GM12872 (cell line): ENCODE measurements around the gene SLC9A3.

ENCODE experiments used
- TF ChIP-seq, protein P1 (sequence below): IDR thresholded peaks from 3 replicates; pipeline ENCODE4 v1.5.1; 2011; ENCODE audit warnings: low read depth, mild to moderate bottlenecking, low read length, moderate library complexity; ENCODE audit not compliant: insufficient read depth

SLC9A3 gene

DNA sequence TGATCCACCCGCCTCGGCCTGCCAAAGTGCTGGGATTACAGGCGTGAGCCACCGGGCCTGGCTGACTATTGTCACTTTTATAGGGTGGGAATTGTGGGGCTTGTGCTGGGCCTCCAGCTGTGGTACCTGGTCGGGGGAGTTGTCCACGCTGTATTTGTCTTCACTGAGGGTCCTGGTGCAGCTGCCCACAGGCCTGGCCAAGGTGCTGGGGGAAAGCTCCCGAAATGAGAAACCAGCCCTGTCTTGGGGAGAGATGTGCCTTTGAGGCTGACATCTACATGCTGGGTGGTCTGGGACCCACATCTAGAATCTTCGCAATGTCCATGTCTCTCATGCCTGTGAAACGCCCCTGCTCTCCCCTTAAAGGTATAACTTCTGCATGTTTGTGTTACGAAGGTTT is 78.7 kb downstream of the SLC9A3 start:
- TF ChIP-seq, protein P1, sequence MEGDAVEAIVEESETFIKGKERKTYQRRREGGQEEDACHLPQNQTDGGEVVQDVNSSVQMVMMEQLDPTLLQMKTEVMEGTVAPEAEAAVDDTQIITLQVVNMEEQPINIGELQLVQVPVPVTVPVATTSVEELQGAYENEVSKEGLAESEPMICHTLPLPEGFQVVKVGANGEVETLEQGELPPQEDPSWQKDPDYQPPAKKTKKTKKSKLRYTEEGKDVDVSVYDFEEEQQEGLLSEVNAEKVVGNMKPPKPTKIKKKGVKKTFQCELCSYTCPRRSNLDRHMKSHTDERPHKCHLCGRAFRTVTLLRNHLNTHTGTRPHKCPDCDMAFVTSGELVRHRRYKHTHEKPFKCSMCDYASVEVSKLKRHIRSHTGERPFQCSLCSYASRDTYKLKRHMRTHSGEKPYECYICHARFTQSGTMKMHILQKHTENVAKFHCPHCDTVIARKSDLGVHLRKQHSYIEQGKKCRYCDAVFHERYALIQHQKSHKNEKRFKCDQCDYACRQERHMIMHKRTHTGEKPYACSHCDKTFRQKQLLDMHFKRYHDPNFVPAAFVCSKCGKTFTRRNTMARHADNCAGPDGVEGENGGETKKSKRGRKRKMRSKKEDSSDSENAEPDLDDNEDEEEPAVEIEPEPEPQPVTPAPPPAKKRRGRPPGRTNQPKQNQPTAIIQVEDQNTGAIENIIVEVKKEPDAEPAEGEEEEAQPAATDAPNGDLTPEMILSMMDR, result no peak

DNA sequence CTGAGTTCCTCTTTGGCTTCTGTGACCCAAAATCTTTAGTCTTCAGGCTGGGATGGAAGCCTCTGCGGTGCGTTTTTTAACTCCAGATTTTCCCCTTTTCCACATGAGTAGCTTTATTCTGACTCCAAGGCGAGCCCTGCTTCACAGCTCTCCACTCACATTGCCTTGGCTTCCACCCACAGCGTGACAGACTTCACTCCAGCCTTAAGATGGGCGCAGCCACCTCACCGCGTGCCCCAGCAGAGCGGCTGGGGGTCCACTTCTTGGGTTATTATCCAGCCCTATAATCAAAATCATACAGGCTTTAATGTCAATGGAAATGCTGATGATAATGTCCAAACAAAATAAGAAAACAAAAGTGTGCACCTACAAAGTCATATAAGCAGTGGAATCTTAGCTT is 80.0 kb downstream of the SLC9A3 start:
- TF ChIP-seq, protein P1, result no peak

DNA sequence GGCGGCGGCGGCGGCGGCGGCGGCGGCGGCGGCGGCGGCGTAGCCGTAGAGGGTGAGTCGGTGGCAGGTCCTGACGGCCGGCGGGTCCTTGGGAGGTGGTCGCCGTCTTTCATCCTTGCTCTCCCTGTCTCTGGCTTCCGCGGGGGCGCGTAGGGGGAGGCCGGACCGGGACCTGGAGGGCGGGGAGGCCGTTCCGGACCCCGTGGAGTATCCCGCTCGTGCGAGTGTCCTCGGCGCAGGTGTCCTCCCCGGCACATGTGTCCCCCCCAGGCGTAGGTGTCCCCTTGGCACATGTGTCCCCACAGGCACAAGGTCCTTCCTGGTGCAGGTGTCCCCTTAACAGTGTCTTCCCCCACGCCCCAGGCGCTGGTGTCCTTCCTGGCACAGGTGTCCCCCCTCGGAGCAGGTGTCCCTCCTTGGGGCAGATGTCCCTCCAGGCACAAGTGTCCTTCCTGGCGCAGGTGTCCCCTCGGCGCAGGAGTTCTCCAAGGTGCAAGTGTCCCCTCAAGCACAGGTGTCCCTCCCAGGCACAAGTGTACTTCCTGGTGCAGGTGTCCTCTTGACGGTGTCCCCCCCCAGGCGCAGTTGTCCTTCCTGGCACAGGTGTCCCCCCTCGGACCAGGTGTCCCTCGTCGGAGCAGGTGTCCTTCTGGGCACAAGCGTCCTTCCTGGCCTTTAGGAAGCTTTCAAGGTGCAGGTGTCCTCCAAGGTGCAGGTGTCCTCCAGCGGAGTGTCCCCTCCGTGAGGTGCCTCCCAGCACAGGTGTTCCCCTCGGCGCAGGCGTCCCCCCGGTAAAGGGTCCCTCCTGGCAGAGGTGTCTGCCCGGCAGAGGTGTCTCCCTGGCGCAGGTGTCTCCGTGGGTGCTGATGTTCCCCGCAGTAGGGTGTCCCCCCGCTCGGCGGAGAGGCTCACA is 80.8 kb downstream of the SLC9A3 start:
- TF ChIP-seq, protein P1, result no peak

DNA sequence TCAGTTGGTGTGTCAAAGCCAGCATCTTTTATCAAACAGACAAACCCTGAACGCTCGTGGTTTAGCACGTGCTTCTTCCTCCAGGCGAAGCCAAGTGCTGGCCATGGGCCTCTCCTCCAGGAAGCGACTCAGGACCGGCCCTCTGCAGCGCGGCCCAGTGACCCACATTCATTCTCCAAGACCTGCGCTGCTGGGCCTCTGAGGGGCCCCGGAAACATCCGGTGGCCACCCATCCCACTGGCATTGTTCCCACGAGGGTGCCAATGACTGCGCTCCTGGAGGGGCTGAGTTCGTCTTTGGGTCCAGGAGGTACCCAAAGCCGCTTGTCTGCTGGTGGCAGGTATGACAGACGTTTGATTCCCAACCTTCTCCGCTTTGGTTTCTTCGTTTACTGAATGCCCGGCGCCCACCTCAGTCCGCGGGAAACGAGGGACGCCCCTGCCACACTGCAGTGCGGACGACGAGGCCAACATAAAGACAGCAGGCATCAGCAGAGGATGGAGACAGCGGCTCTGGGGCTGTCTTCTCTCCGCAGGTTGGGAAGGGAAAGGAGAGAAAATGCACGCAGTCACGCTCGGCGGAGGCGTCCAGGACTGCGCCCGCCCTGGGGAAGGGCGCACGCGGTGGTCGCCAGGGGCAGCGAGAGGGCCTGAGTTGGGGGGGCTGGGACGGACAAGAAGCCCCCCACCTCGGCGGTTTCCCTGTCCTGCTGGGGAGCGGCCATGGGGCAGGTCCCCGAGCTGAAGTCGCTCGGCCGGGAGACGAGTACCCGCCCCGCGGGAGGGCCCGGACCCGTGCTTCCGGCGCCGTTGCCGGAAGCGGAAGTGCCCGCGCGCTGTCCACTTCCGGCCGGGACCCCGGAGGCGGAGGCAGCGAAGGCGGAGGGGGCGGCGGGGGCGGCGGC is 81.7 kb downstream of the SLC9A3 start, which contains the start of gene EXOC3:
Gene EXOC3, plus strand, starts transcription at position 842 of the 904 bp plus-strand sequence. CDS start 3,030 bp downstream, outside the sequence.
- TF ChIP-seq, protein P1, result no peak

DNA sequence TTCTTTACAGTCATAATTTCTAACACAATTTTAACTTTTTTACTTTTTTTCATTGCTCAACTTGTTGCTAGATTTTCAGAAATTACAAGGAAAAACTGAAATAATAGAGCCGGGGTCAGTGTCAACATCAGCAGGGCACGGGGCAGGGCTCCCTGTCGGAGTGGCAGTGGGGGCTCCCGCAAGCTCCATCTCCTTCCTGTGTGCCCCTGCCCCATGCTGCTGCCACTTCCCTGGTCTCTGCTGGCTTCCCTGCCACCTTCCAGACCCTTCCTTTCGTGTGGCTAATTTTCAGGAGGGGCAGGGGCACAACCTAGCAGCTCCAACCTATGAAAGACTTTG is 82.3 kb downstream of the SLC9A3 start:
- TF ChIP-seq, protein P1, result no peak

DNA sequence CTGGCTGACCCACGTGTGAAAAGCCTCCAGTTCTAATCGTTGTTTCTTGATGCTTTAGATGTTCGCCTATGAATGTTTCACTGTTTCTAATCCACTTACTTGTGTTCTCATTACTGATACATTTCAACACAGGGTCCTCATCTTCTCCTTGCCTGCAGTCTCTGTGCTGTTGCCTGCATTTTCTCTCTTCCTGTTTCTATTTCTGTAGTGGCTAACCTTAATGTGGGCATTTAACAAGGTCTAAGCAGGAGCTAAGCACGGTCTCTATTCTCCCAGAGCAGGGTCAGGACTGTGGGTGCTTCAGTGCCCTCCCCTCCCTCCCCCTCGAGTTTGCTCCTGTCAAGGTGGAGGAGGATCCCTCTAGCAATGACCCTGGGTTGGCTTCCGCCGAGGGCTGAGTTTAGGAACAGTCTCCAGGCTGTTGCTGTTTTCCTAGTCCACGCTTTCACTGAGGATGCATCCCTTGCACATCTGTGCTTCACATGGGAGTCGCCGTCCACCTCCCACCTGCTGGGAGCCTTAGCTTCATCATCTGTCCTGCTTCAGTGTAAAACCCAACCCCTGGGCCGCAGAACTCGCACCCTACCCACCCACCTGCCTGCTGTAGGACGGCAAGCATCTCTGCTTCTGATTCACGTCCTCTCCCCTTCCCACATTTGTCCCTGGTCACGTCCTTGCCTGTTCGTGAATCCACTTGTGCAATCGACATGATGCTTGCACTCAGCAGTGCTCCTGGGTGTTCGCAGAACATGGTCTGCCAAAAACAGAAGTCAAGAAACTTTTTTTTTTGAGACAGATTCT is 83.6 kb downstream of the SLC9A3 start:
- TF ChIP-seq, protein P1, result no peak
